Transverse colon (tissue), 4 donors: ENCODE results near the gene DPH5. TPM values are rescaled to one million over a fixed set of nuclear protein-coding genes. Genes with fewer than 3 reads are reported as not detected.

Experiments
- DNase-seq: peaks from one replicate; pipeline ENCODE4 v3.0.0-alpha.2; 2019
- H3K27ac ChIP-seq, 4 donors: fragments of 200-600 bp; sonication (generic); 2 replicates each; pipeline ENCODE4 v1.5.1; 2016 to 2018; ENCODE audit warnings: inconsistent platforms in 4 of 4
- H3K27me3 ChIP-seq: fragments of 200-600 bp; sonication (generic); 2 replicates; pipeline ENCODE4 v1.5.1; 2017; ENCODE audit warnings: inconsistent platforms
- H3K36me3 ChIP-seq, 4 donors: fragments of 200-600 bp; sonication (generic); 2 replicates each; pipeline ENCODE4 v1.5.1; 2017 to 2019; ENCODE audit warnings: inconsistent platforms in 4 of 4
- H3K4me1 ChIP-seq, 4 donors: fragments of 200-600 bp; sonication (generic); 2 replicates each; pipeline ENCODE4 v1.5.1; 2017 to 2020; ENCODE audit warnings: inconsistent platforms in 4 of 4
- H3K4me3 ChIP-seq, 4 donors: fragments of 200-600 bp; sonication (generic); 1 replicate in 1 of 4; 2 replicates in 3 of 4; pipeline versions ENCODE4 v1.5.1 to v1.6.1; 2017 to 2019; ENCODE audit warnings: inconsistent platforms in 4 of 4
- H3K9me3 ChIP-seq, 2 donors: fragments of 200-600 bp; sonication (generic); 2 replicates each; pipeline ENCODE4 v1.5.1; 2017 to 2019; ENCODE audit warnings: inconsistent platforms in 2 of 2
- CTCF ChIP-seq, 5 experiments: fragments of 200-600 bp in 3 of 5; fragments of 450-650 bp in 2 of 5; sonication (generic) in 3 of 5; IDR thresholded peaks; 1 replicate in 2 of 5; 2 replicates in 3 of 5; pipeline ENCODE4 v1.5.1; 2016 to 2017; ENCODE audit warnings: antibody characterized with exemption in 5 of 5, inconsistent platforms in 3 of 5, mild to moderate bottlenecking in 2 of 5, moderate library complexity in 1 of 5
- EP300 ChIP-seq: sonication (generic); formaldehyde crosslinking; IDR thresholded peaks from one replicate; pipeline ENCODE4 v1.6.1; 2017; ENCODE audit warnings: antibody characterized with exemption, low read depth
- POLR2A ChIP-seq: fragments of 450-650 bp; IDR thresholded peaks from one replicate; pipeline ENCODE4 v1.6.1; 2016; ENCODE audit warnings: antibody characterized with exemption, mild to moderate bottlenecking, moderate library complexity
- POLR2AphosphoS5 ChIP-seq, 3 donors: sonication (generic); formaldehyde crosslinking; IDR thresholded peaks; one replicate each; pipeline ENCODE4 v1.6.1; 2016; ENCODE audit warnings: antibody characterized with exemption in 3 of 3
- WGBS, 2 donors: methylation state at CpG; one replicate each; pipeline ENCODE4 v1.1.5; 2018; ENCODE audit warnings: low coverage in 1 of 2; 5-methylcytosine and 5-hydroxymethylcytosine counted together
- in situ Hi-C, 4 donors: fragments of 200-750 bp; cut with MboI; loops; one replicate each; pipeline versions ENCODE4 v1.15.0 to v1.15.1; 2017; ENCODE audit warnings: low sequenced_read_pairs in 3 of 4, low pct_ligation_motif_present in 1 of 4, low pct_unique_long_range_greater_than_20kb in 1 of 4
- intact Hi-C: fragments of 100-400 bp; cut with DNase I; formaldehyde crosslinking; loops from one replicate; pipeline ENCODE4 v1.15.1; 2023; ENCODE audit warnings: low total_unique reads
- total RNA-seq, 4 donors: library from RNA; depleted of rRNA; stranded (reverse); fragments of >200 nt; gene quantifications; one replicate each; pipeline ENCODE4 v1.1.0, GENCODE V29; 2016

DPH5 gene
- total RNA-seq, 4 donors from 2014 or later, result 18.3 to 20.5 (median 18.9) TPM; not detected in 1

DNA sequence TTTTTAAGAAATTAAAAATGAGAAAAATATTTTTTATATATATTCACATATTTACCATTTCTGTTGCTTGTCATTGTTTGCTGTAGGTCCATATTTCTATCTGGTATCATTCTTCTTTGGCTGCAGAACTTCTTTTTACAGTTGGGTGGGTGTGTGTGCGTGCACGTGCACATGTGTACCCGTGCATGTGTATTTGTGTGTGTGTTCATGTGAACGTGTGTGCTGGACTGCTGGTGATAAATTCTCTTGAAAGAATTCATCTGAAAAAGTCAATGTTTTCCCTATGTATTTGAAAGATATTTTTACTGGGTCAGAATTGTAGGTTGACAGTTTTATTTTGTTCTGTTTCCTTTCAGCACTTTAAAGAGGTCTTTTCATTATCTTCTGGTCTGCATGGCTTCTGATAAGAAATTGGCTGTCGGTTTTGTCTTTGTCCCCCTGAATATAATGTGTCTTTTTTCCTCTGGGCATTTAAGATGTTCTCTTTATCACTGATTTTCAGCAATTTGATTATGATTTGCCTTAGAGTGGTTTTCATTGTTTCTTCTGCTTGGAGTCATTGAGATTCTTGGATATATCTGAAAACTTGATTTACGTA is 34.5 kb upstream of the DPH5 start:
- 80 to 86% methylated on average over 5 to 6 of the region's 6 CpGs for WGBS, 2 donors
- no peaks in the 10 kb centered on the region for H3K4me1 ChIP-seq
- in situ Hi-C loops, result no loop called here

DNA sequence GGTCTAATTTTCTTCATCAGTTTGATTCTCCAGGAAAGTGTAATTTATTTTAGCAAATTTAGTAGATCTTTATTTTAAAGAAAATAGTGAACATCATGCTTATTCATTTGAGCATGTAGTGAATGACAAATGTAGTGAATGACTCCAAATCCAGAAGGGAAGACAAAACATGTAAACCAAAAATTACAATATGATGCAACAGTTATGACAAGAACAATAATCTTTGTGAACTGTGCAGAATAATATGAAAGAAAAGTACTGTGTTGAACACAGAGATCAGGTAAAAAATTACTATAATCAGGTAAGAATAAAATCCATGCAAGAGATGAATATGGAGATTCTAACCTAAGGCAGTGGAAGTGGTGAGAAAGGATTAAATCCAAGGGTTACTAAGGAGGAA is 30.0 kb upstream of the DPH5 start:
- no peak for DNase-seq
- Histone ChIP-seq H3K9me3 (no peaks in the 10 kb centered on the region), H3K27ac (no peak overlapping the region), H3K27me3 (no peaks in the 10 kb centered on the region), H3K4me1 (no peaks in the 10 kb centered on the region), H3K36me3 (no peaks in the 10 kb centered on the region), H3K4me3 (no peak overlapping the region)
- no peak for TF ChIP-seq POLR2AphosphoS5 (IDR thresholded peaks at IDR 0.05)
- no peak for TF ChIP-seq POLR2A
- no peak for TF ChIP-seq EP300
- TF ChIP-seq CTCF (IDR thresholded peaks at IDR 0.05), result no peak
- in situ Hi-C loops (no loop called here), intact Hi-C loops (no loop called here)

More for the DNA sequence above, 34.5 kb upstream of the DPH5 start:
- no peak for DNase-seq
- intact Hi-C loops, result no loop called here
- no peak overlapping the region for H3K27ac ChIP-seq
- no peaks in the 10 kb centered on the region for H3K36me3 ChIP-seq
- no peak overlapping the region for H3K4me3 ChIP-seq
- no peaks in the 10 kb centered on the region for H3K9me3 ChIP-seq
- no peaks in the 10 kb centered on the region for H3K27me3 ChIP-seq
- TF ChIP-seq POLR2A (no peak), CTCF (IDR thresholded peaks at IDR 0.05) (no peak), EP300 (no peak)

DNA sequence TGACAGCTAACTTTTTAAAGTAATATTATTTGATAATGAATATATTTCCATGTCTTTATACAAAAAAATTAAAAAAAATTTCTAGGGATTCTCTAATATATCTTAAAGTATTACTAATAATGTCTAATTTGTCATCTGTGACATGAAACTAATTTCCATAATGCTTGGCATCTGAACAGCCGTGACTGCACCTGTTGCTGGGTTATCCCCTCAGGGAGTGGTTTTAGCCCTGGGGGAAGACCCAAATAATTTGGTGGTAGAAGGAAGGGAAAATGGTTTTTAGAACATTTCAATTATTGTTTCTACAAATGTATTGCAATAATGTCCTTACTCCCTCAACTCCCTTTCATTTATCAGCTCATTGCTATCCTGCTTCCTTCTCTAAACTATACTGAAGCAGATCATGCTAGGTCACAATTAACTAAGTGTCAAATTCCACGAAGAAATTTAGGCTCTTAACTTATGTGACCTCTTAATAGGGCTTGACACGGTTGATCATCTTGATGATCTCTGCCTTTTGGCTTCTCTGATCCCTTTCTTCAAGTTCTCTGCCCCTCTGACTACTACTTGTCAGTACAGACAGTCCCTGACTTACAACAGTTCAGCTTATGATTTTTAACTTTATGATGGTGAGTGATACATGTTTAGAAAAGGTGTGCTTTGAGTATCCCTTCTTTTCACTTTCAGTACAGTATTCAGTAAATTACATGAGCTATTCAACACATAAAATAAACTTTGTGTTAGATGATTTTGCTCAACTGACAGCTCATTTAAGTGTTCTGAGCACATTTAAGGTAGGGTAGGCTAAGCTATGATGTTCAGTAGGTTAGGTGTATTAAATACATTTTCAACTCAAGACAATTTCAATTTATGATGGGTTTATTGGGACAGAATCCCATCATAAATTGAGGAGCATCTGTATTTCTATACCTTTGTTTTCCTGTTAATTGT is 26.4 kb upstream of the DPH5 start:
- in situ Hi-C loops, result no loop called here
- no peaks in the 10 kb centered on the region for H3K4me1 ChIP-seq
- TF ChIP-seq EP300, result no peak
- TF ChIP-seq POLR2AphosphoS5 (IDR thresholded peaks at IDR 0.05), result no peak
- no peak for TF ChIP-seq CTCF (IDR thresholded peaks at IDR 0.05)
- no peak for TF ChIP-seq POLR2A
- no peak for DNase-seq
- intact Hi-C loops, result no loop called here
- H3K4me3 ChIP-seq, result no peak overlapping the region
- no peaks in the 10 kb centered on the region for H3K27me3 ChIP-seq
- WGBS, 2 donors, result 58 to 60% methylated on average over 3 of the region's 3 CpGs
- H3K9me3 ChIP-seq, result no peaks in the 10 kb centered on the region
- no peak overlapping the region for H3K27ac ChIP-seq
- no peaks in the 10 kb centered on the region for H3K36me3 ChIP-seq

DNA sequence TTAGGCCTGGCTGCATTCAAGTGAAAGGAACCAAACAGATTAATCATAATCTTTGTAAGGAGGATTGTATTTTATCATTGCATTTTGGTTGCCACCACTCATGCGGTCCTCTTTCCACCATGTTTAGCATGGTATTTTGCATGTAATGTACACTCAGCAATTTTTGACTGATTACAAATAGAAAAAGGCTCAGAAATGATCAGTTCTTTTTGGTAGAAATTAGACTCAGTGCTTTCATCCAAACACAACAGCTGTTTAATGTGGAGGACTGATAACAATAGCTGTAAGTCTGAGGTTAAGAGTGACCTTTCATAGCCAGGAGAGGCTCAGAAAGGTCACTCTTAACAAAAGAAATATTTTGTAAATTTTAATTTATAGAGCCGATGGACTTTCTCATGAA is 25.3 kb upstream of the DPH5 start:
- in situ Hi-C loops, result no loop called here
- Histone ChIP-seq H3K4me1 (no peaks in the 10 kb centered on the region), H3K27me3 (no peaks in the 10 kb centered on the region), H3K27ac (no peak overlapping the region), H3K36me3 (no peaks in the 10 kb centered on the region), H3K4me3 (no peak overlapping the region), H3K9me3 (no peaks in the 10 kb centered on the region)
- intact Hi-C loops, result no loop called here
- 98 to 100% methylated on average over 2 of the region's 2 CpGs for WGBS, 2 donors
- TF ChIP-seq POLR2AphosphoS5 (IDR thresholded peaks at IDR 0.05) (no peak), EP300 (no peak), POLR2A (no peak), CTCF (IDR thresholded peaks at IDR 0.05) (no peak)
- no peak for DNase-seq
